GM18526 (cell line): ENCODE results near the gene NAA80.
A peak's percentile ranks its signal among the peaks of the same experiment; 100 is the strongest.

ENCODE experiments used
- POLR2A ChIP-seq: IDR thresholded peaks from 3 replicates; pipeline ENCODE4 v1.6.1; 2011; ENCODE audit not compliant: insufficient read length; ENCODE audit errors: extremely low read depth

The NAA80 gene, protein sequence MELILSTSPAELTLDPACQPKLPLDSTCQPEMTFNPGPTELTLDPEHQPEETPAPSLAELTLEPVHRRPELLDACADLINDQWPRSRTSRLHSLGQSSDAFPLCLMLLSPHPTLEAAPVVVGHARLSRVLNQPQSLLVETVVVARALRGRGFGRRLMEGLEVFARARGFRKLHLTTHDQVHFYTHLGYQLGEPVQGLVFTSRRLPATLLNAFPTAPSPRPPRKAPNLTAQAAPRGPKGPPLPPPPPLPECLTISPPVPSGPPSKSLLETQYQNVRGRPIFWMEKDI

DNA sequence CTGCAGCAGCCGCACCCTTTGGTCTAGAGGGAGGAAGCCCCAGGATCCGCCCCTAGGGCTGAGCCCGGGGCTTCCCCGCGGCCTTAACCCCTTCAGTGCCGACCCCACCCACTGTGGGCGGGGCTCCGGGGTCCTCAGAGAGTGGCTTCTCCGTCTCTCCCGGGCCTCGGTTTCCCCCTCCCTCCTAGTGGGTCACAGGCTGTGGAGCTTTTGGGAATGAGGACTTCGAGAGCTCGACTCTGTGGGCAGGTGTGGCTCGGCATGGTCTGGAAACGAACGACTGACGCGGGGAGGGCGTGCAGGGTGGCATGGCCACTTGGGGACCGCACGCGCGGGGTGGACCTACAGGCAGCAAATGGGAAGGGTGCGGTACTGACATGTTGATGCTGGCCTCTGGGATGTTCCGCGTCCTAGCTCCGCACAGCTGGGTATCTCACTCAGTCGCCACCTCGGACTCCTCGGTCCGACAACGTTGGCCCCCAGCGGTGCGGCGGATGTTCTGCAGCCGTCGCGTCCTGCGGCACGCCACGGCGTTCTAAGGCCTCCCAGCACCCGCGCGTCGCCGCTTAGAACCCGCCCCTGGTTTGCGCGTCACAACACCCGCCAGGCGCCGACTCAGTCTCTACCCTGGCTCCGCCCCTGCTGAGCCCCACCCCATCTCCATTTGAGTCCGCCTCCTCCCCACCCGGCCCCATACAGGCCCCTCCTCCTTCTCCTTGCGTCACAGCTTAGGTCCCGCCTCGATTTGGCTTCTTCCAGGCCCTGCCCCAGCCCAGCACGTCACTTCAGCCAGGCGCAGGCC lies at the start of gene NAA80, which contains the start of gene HYAL3:
NAA80 (minus strand) TSS at position 570 of the 802 bp plus-strand sequence. CDS start 1,942 bp downstream, outside the sequence.
HYAL3 (minus strand) TSS at position 570 of the 802 bp plus-strand sequence. CDS start 3,803 bp downstream, outside the sequence.
- peak; percentile 79 for TF ChIP-seq POLR2A

- no peak for TF ChIP-seq POLR2A
Measured at GRCh38 chr3:50347187-50347813, 48.1 kb upstream of the NAA80 start.

DNA sequence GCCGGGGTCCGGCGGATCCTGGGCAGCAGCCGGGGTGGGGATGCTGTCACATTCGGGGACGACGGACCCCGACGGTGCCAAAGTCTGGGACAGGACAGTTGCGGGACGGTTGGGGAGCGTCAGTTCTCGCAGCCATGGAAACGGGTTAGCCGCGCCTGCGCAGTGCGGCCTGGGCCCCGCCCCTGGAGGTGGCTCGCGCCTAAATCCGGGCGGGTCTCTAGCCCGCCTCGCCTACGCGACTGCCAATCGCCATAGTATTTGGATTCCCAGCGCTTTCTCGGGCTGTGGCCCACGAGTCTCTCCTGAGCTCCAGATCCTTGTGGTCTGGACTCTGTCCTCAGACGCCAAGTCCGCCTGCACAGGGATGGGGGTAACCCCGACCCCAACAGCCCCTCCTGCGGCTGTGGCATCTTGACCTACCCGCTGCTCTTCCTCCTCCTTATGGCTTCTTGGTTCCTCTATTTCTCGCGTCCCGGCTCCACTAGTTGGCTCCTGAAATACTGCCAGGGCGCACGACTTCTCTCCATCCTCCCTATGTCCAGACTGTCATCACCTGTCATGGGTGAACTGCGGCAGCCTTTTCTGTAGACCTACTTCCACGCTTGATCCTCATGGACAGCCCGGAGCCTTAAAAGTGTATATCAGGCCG lies 46.5 kb upstream of the NAA80 start, which contains the start of gene ZMYND10:
ZMYND10 (minus strand) TSS at position 147 of the 649 bp plus-strand sequence. CDS start 153 bp downstream, outside the sequence.
- no peak for TF ChIP-seq POLR2A

- TF ChIP-seq POLR2A = no peak
Measured at GRCh38 chr3:50345008-50345407, 45.8 kb upstream of the NAA80 start.

DNA sequence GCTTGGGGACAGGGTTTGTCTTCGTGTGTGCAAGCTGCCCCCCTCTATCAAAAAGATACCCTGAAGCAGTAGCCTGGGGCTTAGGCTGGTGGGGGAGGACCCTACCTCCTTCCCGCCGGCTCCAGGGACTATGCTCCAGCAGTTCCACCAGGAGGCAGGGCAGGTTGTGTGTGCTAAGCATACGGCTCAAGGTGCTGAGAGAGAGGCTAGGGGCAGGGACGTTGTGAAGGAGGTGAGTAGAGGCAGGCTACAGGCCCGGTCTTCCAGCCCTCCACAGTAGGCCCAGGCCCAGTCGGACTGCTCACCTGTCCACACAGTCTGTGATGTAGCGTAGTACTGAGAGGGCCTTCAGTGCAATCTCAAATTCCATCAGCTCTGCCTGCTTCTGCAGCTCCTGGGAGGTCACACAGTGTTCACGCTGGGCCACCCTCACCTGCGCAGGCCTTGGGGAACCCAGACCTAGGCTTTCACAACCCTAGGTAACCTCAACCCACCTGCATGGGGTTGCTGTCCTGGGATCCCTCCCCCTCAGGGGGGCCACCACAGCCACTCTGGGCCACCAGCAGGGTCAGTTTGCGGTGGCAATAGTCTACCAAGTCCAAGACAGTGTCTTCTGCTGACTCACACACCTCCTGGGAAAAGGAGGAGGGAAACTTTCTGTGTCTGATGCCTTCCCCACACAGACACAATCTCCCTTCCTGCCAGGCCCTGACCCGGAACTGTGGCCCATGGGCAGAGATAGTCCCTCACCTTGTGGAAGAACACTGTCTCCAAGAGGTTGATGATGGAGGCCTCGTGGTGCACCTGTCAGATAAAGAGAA lies 43.8 kb upstream of the NAA80 start:
- no peak for TF ChIP-seq POLR2A

- TF ChIP-seq POLR2A = no peak
Measured at GRCh38 chr3:50341996-50342650, 42.9 kb upstream of the NAA80 start.

DNA sequence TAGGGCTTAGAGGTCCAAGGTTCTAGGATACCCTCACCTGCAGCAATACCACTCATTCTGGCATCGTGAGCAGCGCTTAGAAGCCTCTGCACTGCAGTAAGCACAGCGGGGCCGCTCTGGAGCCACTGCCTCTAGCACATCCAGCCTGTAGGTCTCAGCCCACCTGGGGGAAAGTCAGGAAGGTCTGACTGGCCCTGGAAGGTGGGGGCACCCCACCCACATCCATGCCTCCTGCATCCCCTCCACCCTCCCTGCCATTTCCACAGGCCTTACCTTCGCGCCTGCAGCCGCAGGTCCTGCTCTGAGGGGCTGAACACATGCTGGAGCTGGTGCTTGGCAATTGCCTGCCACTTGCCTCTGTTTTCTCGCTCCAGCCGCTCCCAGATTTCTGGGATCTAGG lies 42.3 kb upstream of the NAA80 start:
- no peak for TF ChIP-seq POLR2A

GRCh38 chr3:50340448-50341329 lies 41.5 kb upstream of the NAA80 start, which contains the start of gene RASSF1:
RASSF1 (minus strand) TSS chr3:50340836; CDS start chr3:50340805, 31 bp downstream.
- TF ChIP-seq POLR2A = peak; percentile 42

DNA sequence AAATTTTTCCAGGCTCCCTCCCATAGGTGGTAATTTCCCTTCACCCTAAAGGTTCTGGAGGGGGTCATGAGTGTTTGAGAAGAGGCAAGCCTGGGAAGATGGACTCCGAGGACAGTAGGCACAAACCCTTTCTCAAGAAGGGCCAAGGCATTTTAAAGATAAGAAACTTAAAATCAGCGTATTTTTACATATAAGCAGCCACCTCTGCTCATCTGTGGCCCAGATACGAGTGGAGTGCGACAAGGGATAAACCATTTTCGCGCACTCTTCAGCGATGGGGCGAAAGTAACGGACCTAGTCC lies 40.9 kb upstream of the NAA80 start:
- TF ChIP-seq POLR2A = no peak

- TF ChIP-seq POLR2A = no peak
Measured at GRCh38 chr3:50339485-50340146, 40.4 kb upstream of the NAA80 start.

DNA sequence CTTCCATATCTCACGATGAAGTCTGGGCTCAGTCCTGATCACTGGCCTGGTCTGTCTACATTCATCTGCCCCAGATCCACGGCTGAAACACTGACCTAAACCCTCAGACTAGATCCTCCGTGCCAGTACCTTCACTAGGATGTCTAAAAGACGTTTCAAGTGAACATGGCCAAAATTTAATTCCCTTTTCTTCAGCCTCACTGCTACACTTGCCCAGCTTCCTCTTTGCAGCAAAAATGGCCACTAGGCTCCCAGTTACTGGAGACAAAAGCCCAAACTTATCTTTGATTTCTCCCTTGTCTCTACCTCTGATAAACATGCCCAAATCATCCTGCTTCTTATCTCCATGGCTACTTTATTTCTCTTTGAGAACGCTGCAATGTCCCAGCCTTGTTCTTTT lies 39.8 kb upstream of the NAA80 start:
- no peak for TF ChIP-seq POLR2A

DNA sequence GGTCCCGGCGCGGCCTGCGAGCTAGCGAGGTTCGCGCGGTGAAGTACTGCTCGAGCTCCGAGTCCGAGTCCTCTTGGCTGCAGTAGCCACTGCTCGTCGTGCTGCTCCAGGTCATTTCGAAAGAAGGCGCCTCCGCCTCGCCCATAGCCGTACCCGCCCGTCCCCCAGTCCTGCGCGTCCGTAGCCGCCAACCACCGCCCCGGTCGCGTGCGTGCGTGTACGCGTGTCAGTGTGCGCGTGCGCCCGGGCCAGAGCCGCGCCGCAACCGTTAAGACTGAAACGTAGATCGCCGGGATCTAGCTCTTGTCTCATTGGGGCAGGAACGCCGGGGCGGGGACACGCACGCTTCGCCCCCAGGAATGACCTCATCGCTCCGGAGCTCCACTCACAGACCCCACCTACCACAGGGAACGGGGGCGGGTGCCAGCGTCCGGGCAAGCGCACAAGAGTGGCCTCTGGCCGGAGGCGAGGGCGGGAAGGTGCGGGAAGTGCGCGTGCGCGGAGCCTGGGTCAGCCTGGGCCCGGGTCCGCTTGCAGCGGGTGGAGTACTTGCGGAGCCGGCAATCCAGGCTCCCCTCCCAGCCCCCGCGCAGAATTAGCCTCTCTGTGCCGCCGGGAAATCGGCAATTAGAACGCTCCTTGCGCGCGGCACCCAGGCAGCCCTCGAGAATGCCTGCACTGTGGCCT lies 38.1 kb upstream of the NAA80 start:
- peak; percentile 77 for TF ChIP-seq POLR2A
